NK-92 treated with Interleukin-12 subunit alpha and Interleukin-12 subunit beta, amount 100 ng/mL, for 24 hours (cell line): ENCODE measurements around the gene CCIN.
"Not testable (repeated sequence)": the region's sequence is repeated elsewhere in the genome, so short reads cannot be mapped to it uniquely, and the experiment has no call there.

Experiments used
- DNase-seq: peaks from one replicate; lab custom pipeline; 2025; lab: John Stamatoyannopoulos, UW

CCIN gene

GRCh38 chr9:36169166-36169565 lies at the start of gene CCIN:
TSS of gene CCIN (plus strand) at chr9:36169388. CDS start at chr9:36169503, 115 bp downstream.
- no peak for DNase-seq

- DNase-seq, result no peak
These were observed 49.7 kb upstream of the CCIN start for GRCh38 chr9:36119476-36119875.

- no peak for DNase-seq
These were observed 48.5 kb upstream of the CCIN start for GRCh38 chr9:36120705-36121104.

GRCh38 chr9:36121971-36122370 lies 47.2 kb upstream of the CCIN start:
- no peak for DNase-seq

GRCh38 chr9:36123515-36123914 lies 45.7 kb upstream of the CCIN start:
- no peak for DNase-seq

- DNase-seq, result no peak
These were observed 43.9 kb upstream of the CCIN start for GRCh38 chr9:36125062-36125855.

GRCh38 chr9:36126016-36126730 lies 43.0 kb upstream of the CCIN start:
- DNase-seq, result no peak

GRCh38 chr9:36127652-36128244 lies 41.4 kb upstream of the CCIN start:
- DNase-seq, result no peak

- DNase-seq, result no peak
These were observed 40.8 kb upstream of the CCIN start for GRCh38 chr9:36128349-36128748.

- no peak for DNase-seq
These were observed 40.0 kb upstream of the CCIN start for GRCh38 chr9:36129139-36129538.

- DNase-seq, result not testable (repeated sequence)
These were observed 37.5 kb upstream of the CCIN start for GRCh38 chr9:36131666-36132065.

GRCh38 chr9:36132086-36132485 lies 37.1 kb upstream of the CCIN start:
- DNase-seq, result no peak

- DNase-seq, result no peak
These were observed 34.3 kb upstream of the CCIN start for GRCh38 chr9:36134761-36135505.

GRCh38 chr9:36135741-36136271 lies 33.4 kb upstream of the CCIN start:
- DNase-seq, result no peak

GRCh38 chr9:36136272-36136893 lies 32.8 kb upstream of the CCIN start, which contains the start of gene GLIPR2:
TSS of gene GLIPR2 (plus strand) at chr9:36136733. CDS start at chr9:36136779, 46 bp downstream.
- DNase-seq, result peak; percentile 42

GRCh38 chr9:36136894-36137391 lies 32.2 kb upstream of the CCIN start:
- no peak for DNase-seq

GRCh38 chr9:36137392-36138004 lies 31.7 kb upstream of the CCIN start:
- no peak for DNase-seq

- no peak for DNase-seq
These were observed 30.7 kb upstream of the CCIN start for GRCh38 chr9:36138496-36138895.

GRCh38 chr9:36138901-36139300 lies 30.3 kb upstream of the CCIN start:
- DNase-seq, result no peak
